Activated naive CD8-positive, alpha-beta T cell treated with anti-CD3 and anti-CD28 coated beads, Interleukin-2, amount 10 ng/mL, durations not matched to agents 7 days and 5 days (primary cell): ENCODE measurements around the gene MOB3B. TPM values are rescaled to one million over a fixed set of nuclear protein-coding genes. Genes with fewer than 3 reads are reported as not detected.

Experiments used
- ATAC-seq: fragments of 150-1000 bp; cut with Tn5 transposase; one replicate; pipeline ENCODE4 v1.10.0; 2021; ENCODE audit warnings: low read depth, moderate library complexity
- POLR2A ChIA-PET: fragments of 350-600 bp; sonication (Branson Sonifier 250); formaldehyde crosslinking; loops from one replicate; lab custom pipeline; 2021; ENCODE audit warnings: antibody characterized with exemption; lab: Charles Lee
- DNase-seq: peaks from one replicate; pipeline ENCODE4 v3.0.0; 2021
- H3K27ac Mint-ChIP-seq: one replicate; pipeline ENCODE4 v1.8.0; 2022; ENCODE audit warnings: mild to moderate bottlenecking, mixed read lengths
- H3K27me3 Mint-ChIP-seq: one replicate; pipeline ENCODE4 v1.8.0; 2022; ENCODE audit warnings: mild to moderate bottlenecking, moderate library complexity, mixed read lengths
- H3K36me3 Mint-ChIP-seq: one replicate; pipeline ENCODE4 v1.8.0; 2021; ENCODE audit warnings: mild to moderate bottlenecking, mixed read lengths
- H3K4me1 Mint-ChIP-seq: one replicate; pipeline ENCODE4 v1.8.0; 2021; ENCODE audit warnings: mixed read lengths
- H3K4me3 Mint-ChIP-seq: one replicate; pipeline ENCODE4 v1.8.0; 2022; ENCODE audit warnings: mild to moderate bottlenecking, moderate library complexity, mixed read lengths
- H3K9me3 Mint-ChIP-seq: one replicate; pipeline ENCODE4 v1.8.0; 2021; ENCODE audit warnings: mixed read lengths
- total RNA-seq, 2 experiments: library from RNA; stranded (reverse); gene quantifications; one replicate each; pipeline ENCODE4 v1.2.3, GENCODE V29; 2021

MOB3B gene
- total RNA-seq, 2 experiments from 2014 or later = 3.2 to 3.6 TPM

- POLR2A ChIA-PET = interaction anchor here (1.2 to 3.0 kb wide), 2 partner anchors 13 to 176 kb away, joined by 4 to 12 read pairs; partner anchors contain the start of gene MOB3B
- peak overlapping the region; percentile 59 for H3K4me3 Mint-ChIP-seq
- H3K27me3 Mint-ChIP-seq = peaks cover 2% of the 10 kb centered on the region
- DNase-seq (no peak), ATAC-seq (no peak)
- peak overlapping the region; percentile 83 for H3K27ac Mint-ChIP-seq
- H3K4me1 Mint-ChIP-seq = peaks cover 53% of the 10 kb centered on the region
- peaks cover 7% of the 10 kb centered on the region for H3K36me3 Mint-ChIP-seq
- H3K9me3 Mint-ChIP-seq = no peaks in the 10 kb centered on the region
These were observed 176.5 kb downstream of the MOB3B start for GRCh38 chr9:27353166-27353473.

GRCh38 chr9:27352457-27353165, 177.0 kb downstream of the MOB3B start:
- peaks cover 2% of the 10 kb centered on the region for H3K27me3 Mint-ChIP-seq
- peak; percentile 47 for DNase-seq
- peak overlapping the region; percentile 59 for H3K4me3 Mint-ChIP-seq
- peaks cover 56% of the 10 kb centered on the region for H3K4me1 Mint-ChIP-seq
- peak; percentile 34 for ATAC-seq
- peak overlapping the region; percentile 83 for H3K27ac Mint-ChIP-seq
- H3K9me3 Mint-ChIP-seq = peaks cover 2% of the 10 kb centered on the region
- peaks cover 9% of the 10 kb centered on the region for H3K36me3 Mint-ChIP-seq
- POLR2A ChIA-PET = interaction anchor here (3.0 kb wide), 1 partner anchor 13 kb away, joined by 12 read pairs; no protein-coding TSS in a partner anchor

GRCh38 chr9:27351438-27351837, 178.2 kb downstream of the MOB3B start:
- H3K9me3 Mint-ChIP-seq = peaks cover 2% of the 10 kb centered on the region
- H3K36me3 Mint-ChIP-seq = peaks cover 8% of the 10 kb centered on the region
- H3K27ac Mint-ChIP-seq = peak overlapping the region; percentile 58
- H3K4me3 Mint-ChIP-seq = no peak overlapping the region
- H3K4me1 Mint-ChIP-seq = peaks cover 55% of the 10 kb centered on the region
- H3K27me3 Mint-ChIP-seq = peaks cover 2% of the 10 kb centered on the region
- DNase-seq (no peak), ATAC-seq (no peak)
- POLR2A ChIA-PET = no interaction called here

- Mint-ChIP-seq H3K36me3 (peaks cover 8% of the 10 kb centered on the region), H3K9me3 (peaks cover 2% of the 10 kb centered on the region), H3K27ac (no peak overlapping the region), H3K27me3 (no peaks in the 10 kb centered on the region), H3K4me3 (no peak overlapping the region), H3K4me1 (peaks cover 53% of the 10 kb centered on the region)
- ATAC-seq (no peak), DNase-seq (no peak)
- POLR2A ChIA-PET = no interaction called here
These were observed 179.1 kb downstream of the MOB3B start for GRCh38 chr9:27350382-27350976.

GRCh38 chr9:27349698-27350080, 179.9 kb downstream of the MOB3B start:
- ATAC-seq = no peak

DNA sequence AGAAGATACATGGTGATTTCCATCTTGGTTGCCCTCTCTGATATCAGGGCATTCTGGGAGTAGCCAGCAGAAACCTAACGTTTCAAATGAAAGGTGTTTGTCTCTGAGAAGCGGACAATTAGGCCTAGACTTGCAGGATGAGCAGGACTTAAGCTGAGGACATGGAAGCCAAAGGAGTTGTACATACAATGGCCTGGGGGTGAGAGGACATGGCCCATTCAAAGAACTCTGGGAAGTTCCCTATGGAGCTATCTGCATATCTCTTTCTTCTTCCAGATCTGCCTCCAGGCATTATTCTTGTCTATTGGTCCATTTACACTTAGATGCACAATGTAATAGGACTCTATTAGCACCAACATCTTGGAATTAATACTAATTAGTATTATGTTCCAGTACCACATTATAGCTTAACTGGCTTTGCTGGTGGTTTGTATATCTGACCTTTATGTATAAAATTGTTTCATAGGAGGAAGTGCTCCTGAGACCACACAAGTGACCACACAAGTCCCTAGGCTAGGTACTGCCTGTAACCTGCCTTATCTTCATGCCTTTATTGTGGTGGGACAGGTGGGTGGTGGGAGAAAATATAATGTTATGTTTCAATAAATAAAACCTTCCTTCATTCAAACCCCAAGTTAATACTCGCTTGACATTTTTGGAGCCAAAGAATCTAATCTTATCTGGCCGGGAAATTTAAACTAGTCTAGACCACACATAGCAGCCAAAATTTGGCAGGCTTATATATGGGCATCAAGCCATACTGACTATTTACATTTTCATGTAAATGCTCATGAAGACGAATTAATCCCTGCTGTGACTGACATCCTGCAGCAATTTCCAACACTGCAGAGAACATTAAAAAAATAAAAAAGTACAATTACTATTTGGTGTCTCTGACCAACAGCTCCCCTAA, 180.6 kb downstream of the MOB3B start:
- H3K9me3 Mint-ChIP-seq = peaks cover 2% of the 10 kb centered on the region
- H3K36me3 Mint-ChIP-seq = peaks cover 6% of the 10 kb centered on the region
- no peak overlapping the region for H3K27ac Mint-ChIP-seq
- no peak overlapping the region for H3K4me3 Mint-ChIP-seq
- ATAC-seq (no peak), DNase-seq (no peak)
- H3K4me1 Mint-ChIP-seq = peaks cover 47% of the 10 kb centered on the region
- H3K27me3 Mint-ChIP-seq = no peaks in the 10 kb centered on the region
- POLR2A ChIA-PET = no interaction called here

More at GRCh38 chr9:27349698-27350080, 179.9 kb downstream of the MOB3B start:
- Mint-ChIP-seq H3K4me3 (no peak overlapping the region), H3K27ac (no peak overlapping the region), H3K36me3 (peaks cover 8% of the 10 kb centered on the region), H3K4me1 (peaks cover 53% of the 10 kb centered on the region), H3K9me3 (peaks cover 2% of the 10 kb centered on the region), H3K27me3 (no peaks in the 10 kb centered on the region)
- no peak for DNase-seq
- POLR2A ChIA-PET = no interaction called here

GRCh38 chr9:27347889-27348288, 181.7 kb downstream of the MOB3B start:
- DNase-seq (no peak), ATAC-seq (no peak)
- peaks cover 36% of the 10 kb centered on the region for H3K4me1 Mint-ChIP-seq
- H3K9me3 Mint-ChIP-seq = peaks cover 2% of the 10 kb centered on the region
- peak overlapping the region; percentile 17 for H3K27ac Mint-ChIP-seq
- H3K27me3 Mint-ChIP-seq = no peaks in the 10 kb centered on the region
- POLR2A ChIA-PET = no interaction called here
- peak overlapping the region; percentile 23 for H3K4me3 Mint-ChIP-seq
- peaks cover 9% of the 10 kb centered on the region for H3K36me3 Mint-ChIP-seq

GRCh38 chr9:27344776-27345175, 184.8 kb downstream of the MOB3B start:
- ATAC-seq (no peak), DNase-seq (no peak)
- POLR2A ChIA-PET = no interaction called here
- Mint-ChIP-seq H3K4me3 (no peak overlapping the region), H3K9me3 (peaks cover 2% of the 10 kb centered on the region), H3K27ac (no peak overlapping the region), H3K4me1 (peaks cover 17% of the 10 kb centered on the region), H3K36me3 (peaks cover 8% of the 10 kb centered on the region), H3K27me3 (no peaks in the 10 kb centered on the region)

DNA sequence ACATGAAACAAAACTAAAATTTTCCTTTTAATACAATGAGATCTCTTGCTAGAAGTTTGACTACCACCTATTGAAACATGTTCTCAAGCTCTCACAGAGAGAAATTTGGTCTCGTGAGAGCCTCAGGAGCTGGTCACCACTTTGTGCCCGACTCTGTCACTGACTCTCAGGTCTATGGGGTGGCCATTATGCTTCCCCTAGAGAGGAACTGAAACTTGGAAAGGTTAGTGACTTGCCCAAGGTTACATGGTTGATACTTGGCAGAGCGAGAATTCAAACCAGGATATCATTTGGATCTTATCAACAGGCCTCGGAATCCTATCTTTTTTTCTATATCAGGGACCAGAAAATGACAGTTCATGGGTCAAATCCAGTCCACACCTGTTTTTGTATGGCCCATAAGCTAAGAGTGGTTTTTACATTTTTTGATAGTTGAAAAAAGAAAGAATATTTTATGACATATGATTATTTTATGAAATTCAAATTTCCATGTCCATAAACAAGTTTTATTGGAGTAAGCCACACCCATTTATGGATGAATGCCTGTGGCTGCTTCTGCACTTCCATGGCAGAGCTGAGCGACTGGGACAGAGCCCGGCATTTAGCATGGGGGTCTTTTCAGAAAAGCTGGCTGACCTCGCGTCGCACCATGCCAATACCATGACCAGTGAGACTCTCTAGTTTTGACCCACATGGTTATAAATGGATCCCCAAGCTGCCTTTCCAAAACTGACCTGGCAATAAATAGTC, 187.9 kb downstream of the MOB3B start:
- H3K4me1 Mint-ChIP-seq = peaks cover 11% of the 10 kb centered on the region
- H3K27me3 Mint-ChIP-seq = no peaks in the 10 kb centered on the region

DNA sequence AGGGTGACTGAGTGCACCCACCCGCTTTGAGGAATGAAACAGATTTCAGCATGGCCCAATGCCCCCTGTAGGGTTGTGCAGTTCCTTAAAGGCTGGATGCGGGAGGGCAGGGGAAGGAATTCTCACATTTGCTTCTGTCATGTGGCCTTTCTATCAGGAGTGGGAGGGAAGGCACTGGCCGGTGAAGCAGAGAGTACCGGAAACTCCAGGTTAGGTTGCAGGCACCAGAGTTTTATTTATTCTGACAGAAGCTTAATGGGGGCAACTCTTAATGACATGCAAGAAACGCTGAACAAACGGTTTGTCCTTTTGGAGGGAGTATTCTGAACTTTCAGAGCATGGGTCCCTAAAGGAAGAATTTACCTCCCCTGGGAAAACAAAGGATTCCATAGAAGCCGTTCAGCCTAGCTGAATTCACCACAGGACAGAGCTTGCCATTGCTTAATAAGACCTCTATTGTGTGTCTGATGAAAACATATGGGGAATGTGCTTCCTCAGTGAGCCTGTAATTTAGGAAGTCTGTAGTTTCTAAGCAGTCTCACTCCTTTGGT, 188.6 kb downstream of the MOB3B start:
- Mint-ChIP-seq H3K4me3 (no peak overlapping the region), H3K4me1 (peaks cover 17% of the 10 kb centered on the region), H3K27me3 (no peaks in the 10 kb centered on the region), H3K9me3 (no peaks in the 10 kb centered on the region), H3K27ac (no peak overlapping the region), H3K36me3 (peaks cover 5% of the 10 kb centered on the region)
- ATAC-seq = no peak
- POLR2A ChIA-PET = no interaction called here
- no peak for DNase-seq

More for the DNA sequence above, 187.9 kb downstream of the MOB3B start:
- H3K4me3 Mint-ChIP-seq = no peak overlapping the region
- ATAC-seq (no peak), DNase-seq (no peak)
- H3K9me3 Mint-ChIP-seq = no peaks in the 10 kb centered on the region
- POLR2A ChIA-PET = no interaction called here
- no peak overlapping the region for H3K27ac Mint-ChIP-seq
- peaks cover 5% of the 10 kb centered on the region for H3K36me3 Mint-ChIP-seq

DNA sequence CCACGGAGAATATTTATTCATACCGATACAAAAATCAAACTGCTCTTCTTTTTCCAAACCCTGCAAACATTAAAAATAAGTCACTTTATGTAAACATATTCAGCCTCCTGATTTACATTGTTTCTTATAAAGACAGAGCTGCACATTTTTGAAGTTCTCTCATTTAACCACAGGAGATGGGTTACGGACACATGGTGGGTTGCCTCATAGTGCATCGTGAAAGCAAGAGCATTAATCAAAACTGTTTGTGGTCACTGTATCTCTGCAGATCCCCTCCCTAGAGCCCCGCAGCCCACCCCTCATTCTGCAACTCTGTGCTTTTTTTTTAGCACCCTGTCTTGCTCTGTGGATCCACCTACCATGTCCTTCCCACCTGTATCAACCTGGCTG, 189.3 kb downstream of the MOB3B start:
- peaks cover 5% of the 10 kb centered on the region for H3K36me3 Mint-ChIP-seq
- no peak overlapping the region for H3K4me3 Mint-ChIP-seq
- POLR2A ChIA-PET = no interaction called here
- peaks cover 21% of the 10 kb centered on the region for H3K4me1 Mint-ChIP-seq
- H3K27me3 Mint-ChIP-seq = no peaks in the 10 kb centered on the region
- no peak for ATAC-seq
- no peak overlapping the region for H3K27ac Mint-ChIP-seq
- no peak for DNase-seq
- H3K9me3 Mint-ChIP-seq = no peaks in the 10 kb centered on the region

DNA sequence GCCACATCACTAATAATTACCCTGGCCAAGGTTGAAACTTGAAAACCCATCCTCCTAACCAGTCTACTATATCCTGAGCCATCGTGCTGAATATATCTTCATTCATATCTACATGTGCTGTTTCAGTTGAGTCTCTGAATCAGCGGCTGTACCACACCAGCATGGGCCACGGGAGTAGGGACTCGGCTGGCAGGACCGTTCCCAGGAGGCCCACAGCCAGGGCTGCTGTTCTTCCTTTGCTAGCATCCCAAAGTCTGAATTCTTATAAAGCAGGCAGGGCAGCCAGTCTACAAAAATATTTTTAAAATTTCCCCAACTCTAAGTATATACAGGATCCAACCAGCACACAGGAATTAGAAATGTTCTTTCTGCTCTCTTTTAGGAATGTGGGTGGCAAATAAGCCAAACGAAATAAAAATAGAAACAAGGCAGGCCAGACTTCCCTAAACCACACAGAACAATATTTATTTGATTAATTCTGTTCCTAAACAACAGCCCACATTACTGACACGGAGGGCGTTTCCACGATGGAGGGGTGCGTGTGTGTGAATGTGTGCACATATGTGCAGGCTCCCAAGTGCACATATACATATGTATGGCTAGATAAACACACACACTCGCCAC, 189.8 kb downstream of the MOB3B start:
- no peaks in the 10 kb centered on the region for H3K9me3 Mint-ChIP-seq
- ATAC-seq = no peak
- no peak for DNase-seq
- no peaks in the 10 kb centered on the region for H3K27me3 Mint-ChIP-seq
- POLR2A ChIA-PET = no interaction called here
- H3K36me3 Mint-ChIP-seq = peaks cover 5% of the 10 kb centered on the region
- no peak overlapping the region for H3K4me3 Mint-ChIP-seq
- H3K27ac Mint-ChIP-seq = no peak overlapping the region
- peaks cover 21% of the 10 kb centered on the region for H3K4me1 Mint-ChIP-seq
